ENCODE results near the gene COPRS.

Gene COPRS

GRCh38 chr17:31877911-31878702 lies 19.1 kb upstream of the COPRS start:
- Histone ChIP-seq H3K9ac (ENCODE audit: low read depth in 1 of 2, low read length in 2 of 2) (no peak overlapping the region), H3K27ac (ENCODE audit: low read depth, low read length) (no peak overlapping the region), H3K4me1 (ENCODE audit: control insufficient read depth in 1 of 2, insufficient read depth in 2 of 2, low read length in 2 of 2) (no peaks in the 10 kb centered on the region), H3K4me3 (ENCODE audit: low read depth in 1 of 2, low read length in 2 of 2) (no peak overlapping the region), H3K9me3 (ENCODE audit: control insufficient read depth in 1 of 2, low read length in 2 of 2) (no peaks in the 10 kb centered on the region), H3K27me3 (ENCODE audit: control insufficient read depth in 1 of 2, insufficient read depth in 2 of 2, low read length in 2 of 2) (no peaks in the 10 kb centered on the region), H3K36me3 (ENCODE audit: control insufficient read depth in 1 of 2, insufficient read depth in 2 of 2, low read length in 2 of 2) (peaks cover 23 to 77% of the 10 kb centered on the region in 2 donors)

DNA sequence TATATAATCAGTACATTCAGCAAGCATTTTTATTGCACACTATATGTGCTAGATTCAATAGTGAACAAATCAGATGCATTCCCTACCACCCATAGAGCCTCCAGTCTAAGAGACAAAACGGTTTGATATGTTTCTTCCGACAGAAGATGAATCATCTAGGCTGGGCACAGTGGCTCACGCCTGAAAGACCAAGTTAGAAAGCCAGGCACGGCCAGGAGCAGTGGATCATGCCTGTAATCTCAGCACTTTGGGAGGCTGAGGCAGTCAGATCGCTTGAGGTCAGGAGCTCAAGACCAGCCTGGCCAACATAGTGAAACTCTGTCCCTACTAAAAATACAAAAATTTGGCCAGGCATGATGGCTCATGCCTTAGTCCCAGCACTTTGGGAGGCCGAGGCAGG lies 18.3 kb upstream of the COPRS start:
- Histone ChIP-seq H3K9me3 (ENCODE audit: control insufficient read depth in 1 of 2, low read length in 2 of 2) (no peaks in the 10 kb centered on the region), H3K36me3 (ENCODE audit: control insufficient read depth in 1 of 2, insufficient read depth in 2 of 2, low read length in 2 of 2) (peaks cover 25 to 78% of the 10 kb centered on the region in 2 donors), H3K4me3 (ENCODE audit: low read depth in 1 of 2, low read length in 2 of 2) (no peak overlapping the region), H3K4me1 (ENCODE audit: control insufficient read depth in 1 of 2, insufficient read depth in 2 of 2, low read length in 2 of 2) (no peaks in the 10 kb centered on the region), H3K27ac (ENCODE audit: low read depth, low read length) (no peak overlapping the region), H3K27me3 (ENCODE audit: control insufficient read depth in 1 of 2, insufficient read depth in 2 of 2, low read length in 2 of 2) (no peaks in the 10 kb centered on the region), H3K9ac (ENCODE audit: low read depth in 1 of 2, low read length in 2 of 2) (no peak overlapping the region)

- Histone ChIP-seq H3K27me3 (ENCODE audit: control insufficient read depth in 1 of 2, insufficient read depth in 2 of 2, low read length in 2 of 2) (no peaks in the 10 kb centered on the region), H3K4me1 (ENCODE audit: control insufficient read depth in 1 of 2, insufficient read depth in 2 of 2, low read length in 2 of 2) (no peaks in the 10 kb centered on the region), H3K36me3 (ENCODE audit: control insufficient read depth in 1 of 2, insufficient read depth in 2 of 2, low read length in 2 of 2) (peaks cover 21 to 79% of the 10 kb centered on the region in 2 donors), H3K9me3 (ENCODE audit: control insufficient read depth in 1 of 2, low read length in 2 of 2) (no peaks in the 10 kb centered on the region), H3K9ac (ENCODE audit: low read depth in 1 of 2, low read length in 2 of 2) (no peak overlapping the region), H3K27ac (ENCODE audit: low read depth, low read length) (no peak overlapping the region), H3K4me3 (ENCODE audit: low read depth in 1 of 2, low read length in 2 of 2) (no peak overlapping the region)
Observed at GRCh38 chr17:31875081-31875480, 16.0 kb upstream of the COPRS start.

DNA sequence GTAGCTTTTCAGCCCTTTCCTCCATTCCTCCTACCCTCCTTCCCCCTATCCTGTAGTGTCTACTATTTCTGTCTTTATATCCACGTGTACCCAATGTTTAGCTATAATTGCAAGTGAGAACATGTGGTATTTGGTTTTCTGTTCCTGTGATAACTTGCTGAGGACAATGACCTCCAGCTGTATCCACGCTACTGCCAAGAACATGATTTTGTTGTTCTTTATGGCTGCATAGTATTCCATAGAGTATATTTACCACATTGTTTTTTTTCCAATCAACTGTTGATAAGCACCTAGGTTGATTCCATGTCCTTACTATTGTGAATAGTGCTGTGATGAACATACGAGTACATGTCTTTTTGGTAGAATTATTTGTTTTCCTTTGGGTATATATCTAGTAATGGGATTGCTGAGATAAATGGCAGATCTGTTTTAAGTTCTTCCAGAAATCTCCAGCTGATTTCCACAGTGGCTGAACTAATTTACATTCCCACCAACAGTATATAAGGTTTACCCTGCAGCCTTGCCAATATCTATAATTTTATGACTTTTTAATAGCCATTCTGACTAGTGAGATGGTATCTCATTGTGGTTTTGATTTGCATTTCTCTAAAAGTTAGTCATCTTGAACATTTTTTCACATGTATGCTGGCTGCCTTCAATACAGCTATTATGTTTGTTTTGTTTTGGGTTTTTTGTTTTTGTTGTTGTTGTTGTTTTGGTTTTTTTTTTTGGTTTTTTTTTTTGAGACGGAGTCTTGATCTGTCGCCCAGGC lies 10.9 kb upstream of the COPRS start:
- no peaks in the 10 kb centered on the region for H3K9me3 ChIP-seq (ENCODE audit: control insufficient read depth in 1 of 2, low read length in 2 of 2)
- H3K4me3 ChIP-seq (ENCODE audit: low read depth in 1 of 2, low read length in 2 of 2), result no peak overlapping the region
- H3K27ac ChIP-seq (ENCODE audit: low read depth, low read length), result no peak overlapping the region
- no peaks in the 10 kb centered on the region for H3K4me1 ChIP-seq (ENCODE audit: control insufficient read depth in 1 of 2, insufficient read depth in 2 of 2, low read length in 2 of 2)
- no peak overlapping the region for H3K9ac ChIP-seq (ENCODE audit: low read depth in 1 of 2, low read length in 2 of 2)
- no peaks in the 10 kb centered on the region for H3K27me3 ChIP-seq (ENCODE audit: control insufficient read depth in 1 of 2, insufficient read depth in 2 of 2, low read length in 2 of 2)
- H3K36me3 ChIP-seq (ENCODE audit: control insufficient read depth in 1 of 2, insufficient read depth in 2 of 2, low read length in 2 of 2), result peaks cover 27 to 68% of the 10 kb centered on the region in 2 donors

GRCh38 chr17:31869031-31869430 lies 10.0 kb upstream of the COPRS start:
- peaks cover 32 to 75% of the 10 kb centered on the region in 2 donors for H3K36me3 ChIP-seq (ENCODE audit: control insufficient read depth in 1 of 2, insufficient read depth in 2 of 2, low read length in 2 of 2)
- H3K4me3 ChIP-seq (ENCODE audit: low read depth in 1 of 2, low read length in 2 of 2), result no peak overlapping the region
- no peaks in the 10 kb centered on the region for H3K27me3 ChIP-seq (ENCODE audit: control insufficient read depth in 1 of 2, insufficient read depth in 2 of 2, low read length in 2 of 2)

DNA sequence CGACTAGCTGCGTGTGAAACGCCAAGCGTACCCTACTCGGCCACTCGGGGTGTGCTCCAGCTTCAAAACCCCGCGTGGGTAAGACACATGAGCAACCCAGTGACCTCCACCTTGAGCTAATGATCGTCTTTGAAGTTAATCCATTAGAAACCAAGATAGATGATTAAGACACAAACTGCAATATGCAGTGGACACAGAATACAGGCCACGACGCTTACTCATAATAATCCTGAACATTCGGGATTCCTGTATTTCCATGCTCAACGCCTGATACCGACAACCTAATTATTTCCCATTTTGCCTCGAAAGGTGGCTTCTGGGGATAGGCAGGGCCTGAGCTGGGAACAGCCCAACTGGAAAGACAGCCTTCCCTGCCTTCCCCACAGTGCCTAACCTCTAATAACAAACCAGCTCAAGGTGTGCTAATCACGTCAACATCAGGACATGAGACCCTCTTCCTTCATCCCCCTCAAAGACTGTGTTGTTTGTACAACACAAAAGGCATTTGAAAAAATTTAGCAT lies 504 bp upstream of the COPRS start:
- Histone ChIP-seq H3K4me1 (ENCODE audit: control insufficient read depth in 1 of 2, insufficient read depth in 2 of 2, low read length in 2 of 2) (peaks cover 9 to 15% of the 10 kb centered on the region in 2 donors), H3K4me3 (ENCODE audit: low read depth in 1 of 2, low read length in 2 of 2) (peak overlapping the region; percentile 63 to 76), H3K27ac (ENCODE audit: low read depth, low read length) (no peak overlapping the region), H3K9me3 (ENCODE audit: control insufficient read depth in 1 of 2, low read length in 2 of 2) (no peaks in the 10 kb centered on the region), H3K27me3 (ENCODE audit: control insufficient read depth in 1 of 2, insufficient read depth in 2 of 2, low read length in 2 of 2) (no peaks in the 10 kb centered on the region), H3K36me3 (ENCODE audit: control insufficient read depth in 1 of 2, insufficient read depth in 2 of 2, low read length in 2 of 2) (peaks cover 11 to 21% of the 10 kb centered on the region in 2 donors), H3K9ac (ENCODE audit: low read depth in 1 of 2, low read length in 2 of 2) (peak overlapping the region in 1 of 2 donors; percentile 63)

More at GRCh38 chr17:31869031-31869430, 10.0 kb upstream of the COPRS start:
- no peaks in the 10 kb centered on the region for H3K9me3 ChIP-seq (ENCODE audit: control insufficient read depth in 1 of 2, low read length in 2 of 2)
- no peak overlapping the region for H3K27ac ChIP-seq (ENCODE audit: low read depth, low read length)
- no peaks in the 10 kb centered on the region for H3K4me1 ChIP-seq (ENCODE audit: control insufficient read depth in 1 of 2, insufficient read depth in 2 of 2, low read length in 2 of 2)
- H3K9ac ChIP-seq (ENCODE audit: low read depth in 1 of 2, low read length in 2 of 2), result no peak overlapping the region

- H3K27ac ChIP-seq (ENCODE audit: low read depth, low read length), result no peak overlapping the region
- H3K27me3 ChIP-seq (ENCODE audit: control insufficient read depth in 1 of 2, insufficient read depth in 2 of 2, low read length in 2 of 2), result no peaks in the 10 kb centered on the region
- H3K4me1 ChIP-seq (ENCODE audit: control insufficient read depth in 1 of 2, insufficient read depth in 2 of 2, low read length in 2 of 2), result peaks cover 9 to 15% of the 10 kb centered on the region in 2 donors
- no peaks in the 10 kb centered on the region for H3K9me3 ChIP-seq (ENCODE audit: control insufficient read depth in 1 of 2, low read length in 2 of 2)
- H3K4me3 ChIP-seq (ENCODE audit: low read depth in 1 of 2, low read length in 2 of 2), result peak overlapping the region; percentile 72 to 74
- H3K9ac ChIP-seq (ENCODE audit: low read depth in 1 of 2, low read length in 2 of 2), result peak overlapping the region; percentile 38 to 42
- H3K36me3 ChIP-seq (ENCODE audit: control insufficient read depth in 1 of 2, insufficient read depth in 2 of 2, low read length in 2 of 2), result peaks cover 4 to 8% of the 10 kb centered on the region in 2 donors
Observed at GRCh38 chr17:31857920-31858641, 963 bp downstream of the COPRS start.

DNA sequence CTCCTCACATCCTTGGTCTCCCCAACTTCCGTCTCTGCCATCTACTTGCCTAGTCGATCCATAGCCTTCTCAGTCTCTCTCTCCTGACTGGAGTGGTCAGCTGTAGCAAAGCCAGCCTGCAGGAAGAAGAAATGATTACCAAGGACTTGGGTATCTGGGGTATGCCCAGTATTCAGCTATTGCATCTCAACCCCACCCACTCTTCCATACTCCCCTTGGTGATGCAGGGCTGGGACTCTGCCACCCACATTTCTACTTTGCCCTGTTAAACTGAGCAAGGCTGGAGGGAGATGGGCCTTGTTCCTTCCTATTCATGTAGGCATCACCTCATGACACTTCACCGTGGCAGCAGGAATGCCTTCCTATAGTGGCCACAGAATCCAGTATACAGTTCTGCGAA lies 2.3 kb downstream of the COPRS start:
- peaks cover 0 to 11% of the 10 kb centered on the region in 2 donors for H3K36me3 ChIP-seq (ENCODE audit: control insufficient read depth in 1 of 2, insufficient read depth in 2 of 2, low read length in 2 of 2)
- no peak overlapping the region for H3K27ac ChIP-seq (ENCODE audit: low read depth, low read length)
- no peaks in the 10 kb centered on the region for H3K27me3 ChIP-seq (ENCODE audit: control insufficient read depth in 1 of 2, insufficient read depth in 2 of 2, low read length in 2 of 2)
- no peak overlapping the region for H3K9ac ChIP-seq (ENCODE audit: low read depth in 1 of 2, low read length in 2 of 2)
- H3K4me3 ChIP-seq (ENCODE audit: low read depth in 1 of 2, low read length in 2 of 2), result no peak overlapping the region
- H3K4me1 ChIP-seq (ENCODE audit: control insufficient read depth in 1 of 2, insufficient read depth in 2 of 2, low read length in 2 of 2), result peaks cover 9 to 15% of the 10 kb centered on the region in 2 donors
- H3K9me3 ChIP-seq (ENCODE audit: control insufficient read depth in 1 of 2, low read length in 2 of 2), result no peaks in the 10 kb centered on the region

DNA sequence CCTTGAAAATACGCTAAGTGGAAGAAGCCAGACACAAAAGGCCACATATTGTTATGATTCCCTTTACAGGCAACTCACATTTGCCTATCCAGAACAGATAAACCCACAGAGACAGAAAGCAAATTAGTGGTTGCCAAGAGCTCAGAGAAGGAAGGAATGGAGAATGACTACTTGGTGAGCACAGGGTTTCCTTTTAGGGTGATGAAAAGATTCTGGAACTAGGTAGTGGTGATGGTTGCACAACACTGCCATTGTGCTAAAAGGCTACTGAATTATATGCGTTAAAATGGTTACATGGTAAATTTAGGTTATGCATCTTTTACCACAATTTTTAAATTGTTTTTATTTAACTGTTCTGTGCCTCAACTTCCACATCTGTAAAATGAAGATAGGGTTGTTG lies 4.4 kb downstream of the COPRS start:
- Histone ChIP-seq H3K4me1 (ENCODE audit: control insufficient read depth in 1 of 2, insufficient read depth in 2 of 2, low read length in 2 of 2) (peaks cover 9 to 14% of the 10 kb centered on the region in 2 donors), H3K27me3 (ENCODE audit: control insufficient read depth in 1 of 2, insufficient read depth in 2 of 2, low read length in 2 of 2) (no peaks in the 10 kb centered on the region), H3K9me3 (ENCODE audit: control insufficient read depth in 1 of 2, low read length in 2 of 2) (no peaks in the 10 kb centered on the region), H3K27ac (ENCODE audit: low read depth, low read length) (no peak overlapping the region), H3K4me3 (ENCODE audit: low read depth in 1 of 2, low read length in 2 of 2) (no peak overlapping the region), H3K36me3 (ENCODE audit: control insufficient read depth in 1 of 2, insufficient read depth in 2 of 2, low read length in 2 of 2) (peaks cover 0 to 13% of the 10 kb centered on the region in 2 donors), H3K9ac (ENCODE audit: low read depth in 1 of 2, low read length in 2 of 2) (no peak overlapping the region)
